Tibial nerve (tissue), 3 donors: ENCODE data around the gene CXCR6.

ENCODE experiments used
- POLR2A ChIP-seq, 2 donors: fragments of 450-650 bp; IDR thresholded peaks; one replicate each; pipeline ENCODE4 v1.6.1; 2017; ENCODE audit warnings: antibody characterized with exemption in 2 of 2, mild to moderate bottlenecking in 2 of 2, moderate library complexity in 2 of 2
- TF ChIP-seq, protein P1 (sequence below), 5 experiments: fragments of 200-600 bp in 3 of 5; fragments of 450-650 bp in 2 of 5; sonication (generic) in 3 of 5; IDR thresholded peaks; one replicate each; pipeline ENCODE4 v1.5.1; 2016 to 2019; ENCODE audit warnings: antibody characterized with exemption in 5 of 5, mild to moderate bottlenecking in 3 of 5, moderate library complexity in 2 of 5

DNA sequence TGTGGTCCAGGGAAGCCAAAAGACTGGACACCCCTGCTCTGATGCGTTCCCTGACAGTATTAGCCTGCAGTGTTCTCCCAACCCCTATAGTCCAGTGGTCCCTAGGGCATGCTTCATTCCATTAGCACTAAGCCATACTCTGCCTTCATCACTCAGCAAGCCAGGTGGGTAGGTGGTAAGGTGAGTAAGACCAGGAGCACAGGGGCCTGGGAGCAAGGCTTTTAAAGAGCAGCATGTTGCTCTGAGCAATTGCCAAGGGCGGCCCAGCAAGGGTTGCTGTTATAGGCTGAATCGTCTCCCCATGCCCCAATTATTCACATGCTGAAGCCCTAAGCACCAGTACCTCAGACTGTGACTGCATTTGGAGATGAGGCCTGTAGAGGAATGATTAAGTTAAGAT, 11.0 kb downstream of the CXCR6 start:
- TF ChIP-seq, protein P1, sequence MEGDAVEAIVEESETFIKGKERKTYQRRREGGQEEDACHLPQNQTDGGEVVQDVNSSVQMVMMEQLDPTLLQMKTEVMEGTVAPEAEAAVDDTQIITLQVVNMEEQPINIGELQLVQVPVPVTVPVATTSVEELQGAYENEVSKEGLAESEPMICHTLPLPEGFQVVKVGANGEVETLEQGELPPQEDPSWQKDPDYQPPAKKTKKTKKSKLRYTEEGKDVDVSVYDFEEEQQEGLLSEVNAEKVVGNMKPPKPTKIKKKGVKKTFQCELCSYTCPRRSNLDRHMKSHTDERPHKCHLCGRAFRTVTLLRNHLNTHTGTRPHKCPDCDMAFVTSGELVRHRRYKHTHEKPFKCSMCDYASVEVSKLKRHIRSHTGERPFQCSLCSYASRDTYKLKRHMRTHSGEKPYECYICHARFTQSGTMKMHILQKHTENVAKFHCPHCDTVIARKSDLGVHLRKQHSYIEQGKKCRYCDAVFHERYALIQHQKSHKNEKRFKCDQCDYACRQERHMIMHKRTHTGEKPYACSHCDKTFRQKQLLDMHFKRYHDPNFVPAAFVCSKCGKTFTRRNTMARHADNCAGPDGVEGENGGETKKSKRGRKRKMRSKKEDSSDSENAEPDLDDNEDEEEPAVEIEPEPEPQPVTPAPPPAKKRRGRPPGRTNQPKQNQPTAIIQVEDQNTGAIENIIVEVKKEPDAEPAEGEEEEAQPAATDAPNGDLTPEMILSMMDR (IDR thresholded peaks at IDR 0.05) = no peak
- no peak for TF ChIP-seq POLR2A (IDR thresholded peaks at IDR 0.05)
